GM12864 (cell line): ENCODE measurements around the gene EPSTI1.
A peak's percentile ranks its signal among the peaks of the same experiment; 100 is the strongest.
"Not testable (repeated sequence)": the region's sequence is repeated elsewhere in the genome, so short reads cannot be mapped to it uniquely, and the experiment has no call there.

Source experiments
- DNase-seq: peaks from one replicate; pipeline ENCODE4 v3.0.0-alpha.2; 2011; ENCODE audit warnings: low read depth
- H3K4me3 ChIP-seq: 2 replicates; pipeline ENCODE4 v1.5.1; 2011; ENCODE audit warnings: mild to moderate bottlenecking, low read depth, low read length, control low read depth
- TF ChIP-seq, protein P1 (sequence below): IDR thresholded peaks from 2 replicates; pipeline ENCODE4 v1.5.1; 2011; ENCODE audit warnings: low read depth, mild to moderate bottlenecking, moderate library complexity, low read length, control low read depth, inconsistent platforms; ENCODE audit errors: missing control alignments

The EPSTI1 gene

DNA sequence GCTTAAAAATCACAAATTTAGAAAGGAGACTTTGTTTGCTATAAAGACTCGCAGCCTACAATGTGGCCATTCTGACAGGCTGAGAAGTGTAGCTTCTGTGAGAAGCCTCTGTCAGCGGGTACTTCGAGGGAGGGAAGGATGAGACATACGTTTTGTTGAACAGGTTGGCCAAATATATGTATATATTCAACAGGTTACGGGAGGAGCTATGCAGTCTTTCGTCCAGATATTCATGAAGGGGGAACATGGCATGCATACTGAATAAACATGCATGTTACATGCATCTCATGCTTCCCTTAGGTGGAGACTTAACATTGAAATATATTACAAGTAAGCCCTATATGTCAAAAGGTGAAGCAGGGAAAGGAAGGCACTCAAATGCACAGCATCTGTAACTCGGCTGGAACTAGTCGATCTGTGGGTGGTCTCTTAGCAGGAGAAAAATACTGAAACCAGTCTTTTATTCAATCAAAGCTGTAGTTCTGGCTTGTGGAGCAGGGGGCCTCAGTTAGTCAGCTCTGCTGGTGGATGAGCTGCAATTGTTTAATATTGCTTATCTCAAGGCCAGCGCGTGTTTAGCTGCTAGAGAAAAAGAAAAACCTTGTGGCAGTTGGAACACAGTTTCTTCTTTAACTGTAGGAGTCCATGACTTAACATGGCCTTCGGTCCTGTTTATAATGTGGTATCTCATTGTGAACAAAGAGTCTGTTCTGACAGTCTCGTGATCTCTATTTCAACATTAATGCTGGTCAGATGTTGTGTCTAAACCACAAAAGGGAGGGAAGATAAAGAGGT lies 116.4 kb downstream of the EPSTI1 start:
- H3K4me3 ChIP-seq: no peak overlapping the region
- DNase-seq: no peak
- TF ChIP-seq, protein P1, sequence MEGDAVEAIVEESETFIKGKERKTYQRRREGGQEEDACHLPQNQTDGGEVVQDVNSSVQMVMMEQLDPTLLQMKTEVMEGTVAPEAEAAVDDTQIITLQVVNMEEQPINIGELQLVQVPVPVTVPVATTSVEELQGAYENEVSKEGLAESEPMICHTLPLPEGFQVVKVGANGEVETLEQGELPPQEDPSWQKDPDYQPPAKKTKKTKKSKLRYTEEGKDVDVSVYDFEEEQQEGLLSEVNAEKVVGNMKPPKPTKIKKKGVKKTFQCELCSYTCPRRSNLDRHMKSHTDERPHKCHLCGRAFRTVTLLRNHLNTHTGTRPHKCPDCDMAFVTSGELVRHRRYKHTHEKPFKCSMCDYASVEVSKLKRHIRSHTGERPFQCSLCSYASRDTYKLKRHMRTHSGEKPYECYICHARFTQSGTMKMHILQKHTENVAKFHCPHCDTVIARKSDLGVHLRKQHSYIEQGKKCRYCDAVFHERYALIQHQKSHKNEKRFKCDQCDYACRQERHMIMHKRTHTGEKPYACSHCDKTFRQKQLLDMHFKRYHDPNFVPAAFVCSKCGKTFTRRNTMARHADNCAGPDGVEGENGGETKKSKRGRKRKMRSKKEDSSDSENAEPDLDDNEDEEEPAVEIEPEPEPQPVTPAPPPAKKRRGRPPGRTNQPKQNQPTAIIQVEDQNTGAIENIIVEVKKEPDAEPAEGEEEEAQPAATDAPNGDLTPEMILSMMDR: peak; percentile 21

DNA sequence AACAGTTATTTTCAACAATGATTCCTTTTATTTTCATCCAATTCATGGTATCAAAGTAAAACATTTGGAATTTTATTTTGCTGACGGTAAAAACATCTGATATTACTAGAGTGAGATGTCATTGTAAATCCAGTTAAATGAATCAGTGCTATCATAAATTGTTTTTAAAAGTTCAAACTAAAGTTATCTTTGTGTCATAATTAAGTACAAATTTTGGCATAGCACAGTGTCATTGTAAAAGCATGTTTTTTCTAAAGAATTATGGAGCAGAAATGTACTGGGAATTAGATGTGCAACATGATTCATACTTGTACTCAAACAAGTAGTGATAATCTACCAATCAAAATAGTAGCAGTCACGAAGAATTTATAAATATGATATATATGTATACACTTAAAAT lies 117.8 kb downstream of the EPSTI1 start:
- TF ChIP-seq, protein P1: no peak
- no peak overlapping the region for H3K4me3 ChIP-seq
- DNase-seq: no peak

DNA sequence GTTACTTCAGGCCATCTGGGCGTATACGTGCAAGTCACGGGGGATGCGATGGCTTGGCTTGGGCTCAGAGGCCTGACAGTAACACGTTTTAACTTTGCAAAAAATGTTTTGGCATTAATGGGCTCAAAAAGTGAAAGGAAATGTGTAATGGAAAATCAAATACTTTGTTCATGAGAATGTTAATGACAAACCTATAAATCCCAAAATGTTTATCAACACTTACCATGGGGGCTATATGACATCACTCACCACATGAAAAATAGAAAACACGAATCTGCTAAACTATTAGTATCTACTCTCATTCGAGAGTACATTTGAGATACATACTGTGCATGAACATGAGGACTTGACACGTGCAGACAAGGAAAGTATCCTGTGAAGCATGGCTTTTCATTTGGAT lies 119.0 kb downstream of the EPSTI1 start:
- no peak overlapping the region for H3K4me3 ChIP-seq

DNA sequence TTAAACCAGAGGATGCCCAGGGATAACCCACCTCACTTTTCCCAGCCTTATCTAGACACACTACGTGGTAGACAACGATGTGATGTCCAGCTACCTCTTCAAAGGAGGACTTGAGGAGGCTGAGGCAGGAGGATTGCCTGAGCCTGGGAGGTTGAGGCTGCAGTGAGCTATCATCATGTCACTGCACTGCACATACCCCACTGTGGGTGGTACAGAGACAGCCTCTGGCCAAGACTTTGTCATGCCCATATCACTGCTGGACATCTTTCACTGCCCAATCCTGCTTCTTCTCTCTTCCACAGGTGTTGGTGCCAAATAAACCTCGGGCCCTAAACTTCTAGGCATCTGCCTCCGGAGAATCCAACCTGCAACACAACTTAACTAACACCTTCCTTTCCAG lies 124.8 kb downstream of the EPSTI1 start:
- DNase-seq: no peak
- TF ChIP-seq, protein P1: no peak
- no peak overlapping the region for H3K4me3 ChIP-seq

More for the DNA sequence above, 119.0 kb downstream of the EPSTI1 start:
- no peak for DNase-seq
- TF ChIP-seq, protein P1: no peak

DNA sequence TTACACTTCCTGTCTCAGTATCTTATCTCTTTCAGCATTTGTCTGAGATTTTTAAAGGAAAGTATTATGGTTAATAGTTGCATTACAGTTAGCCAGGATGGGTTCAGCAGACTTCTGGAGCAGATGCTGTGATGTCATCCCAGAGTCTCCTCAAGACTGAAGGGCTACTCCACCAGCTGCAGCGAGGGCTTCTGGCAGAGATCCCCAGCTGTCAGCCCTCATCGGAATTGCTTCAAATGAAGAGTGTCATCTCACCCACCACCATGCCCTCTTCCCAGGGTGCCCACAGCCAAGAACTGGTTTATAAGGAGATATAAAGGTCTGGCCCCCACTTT lies 126.3 kb downstream of the EPSTI1 start:
- DNase-seq: no peak

DNA sequence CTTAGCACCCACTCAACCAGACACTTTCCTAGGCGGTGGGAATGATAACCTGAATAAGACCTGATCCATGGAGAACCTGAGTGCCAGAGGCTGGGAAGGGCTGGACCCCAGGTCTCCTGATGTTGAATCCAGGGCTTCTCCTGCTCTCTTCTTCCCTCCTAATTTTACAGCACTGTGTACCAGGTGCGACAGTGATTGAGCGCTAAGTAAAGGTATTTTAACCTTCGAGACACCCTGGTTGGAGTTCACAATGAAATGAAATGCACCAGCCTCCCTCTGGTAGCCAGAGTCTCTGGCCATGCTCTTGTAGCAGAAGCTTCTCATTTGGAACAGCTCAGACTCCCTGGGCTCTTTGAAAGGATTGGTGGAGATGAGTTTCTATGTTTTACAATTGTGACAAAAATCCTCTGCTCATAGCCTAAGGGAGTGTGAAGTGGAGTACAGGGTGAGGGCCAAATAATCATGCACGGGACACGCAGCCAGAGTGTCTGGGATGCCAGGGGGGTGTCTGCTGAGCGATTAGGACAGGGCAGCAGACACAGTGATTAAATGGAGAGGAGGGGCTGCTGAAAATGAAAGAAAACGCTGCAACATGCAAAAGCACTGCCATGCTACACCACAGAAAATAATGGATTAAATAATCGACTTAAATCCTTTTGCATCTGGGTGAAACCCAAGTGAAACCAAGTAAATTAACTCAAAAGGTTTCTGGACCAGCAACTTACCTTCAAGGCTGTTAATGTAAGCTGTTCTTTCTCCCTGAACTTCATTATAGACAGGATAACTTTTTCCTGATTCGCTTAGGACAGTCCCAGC lies 126.9 kb downstream of the EPSTI1 start:
- TF ChIP-seq, protein P1: no peak
- no peak overlapping the region for H3K4me3 ChIP-seq
- no peak for DNase-seq

More for the DNA sequence above, 126.3 kb downstream of the EPSTI1 start:
- TF ChIP-seq, protein P1: no peak
- H3K4me3 ChIP-seq: no peak overlapping the region

DNA sequence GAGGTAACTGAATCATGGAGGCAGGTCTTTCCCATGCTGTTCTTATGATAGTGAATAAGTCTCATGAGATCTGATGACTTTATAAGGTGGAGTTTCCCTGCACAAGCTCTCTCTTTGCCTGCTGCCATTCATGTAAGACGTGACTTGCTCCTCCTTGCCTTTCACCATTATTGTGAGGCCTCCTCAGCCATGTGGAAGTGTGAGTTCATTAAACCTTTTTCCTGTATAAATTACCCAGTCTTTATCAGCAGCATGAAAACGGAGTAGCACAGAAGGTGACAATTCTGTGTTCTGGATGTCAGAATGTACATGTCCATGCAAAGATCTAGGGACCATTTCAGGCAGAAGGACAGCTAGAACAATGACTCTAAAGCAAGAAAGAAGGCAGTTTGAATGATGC lies 129.7 kb downstream of the EPSTI1 start:
- not testable (repeated sequence) for H3K4me3 ChIP-seq, DNase-seq
